Fibroblast of skin of left biceps (primary cell): ENCODE data around the gene SEMA3G.

Experiments
- DNase-seq, 2 experiments: peaks; one replicate each; pipeline ENCODE4 v3.0.0-alpha.2; 2013; ENCODE audit warnings: low read depth in 2 of 2

SEMA3G gene

GRCh38 chr3:52439426-52440248 is 5.3 kb downstream of the SEMA3G start:
- DNase-seq: no peak

GRCh38 chr3:52438579-52439425 is 6.1 kb downstream of the SEMA3G start:
- no peak for DNase-seq

- DNase-seq: no peak
These were observed 6.9 kb downstream of the SEMA3G start for GRCh38 chr3:52438104-52438376.

- DNase-seq: no peak
These were observed 7.4 kb downstream of the SEMA3G start for GRCh38 chr3:52437326-52438103.

GRCh38 chr3:52436500-52437149 is 8.3 kb downstream of the SEMA3G start:
- DNase-seq: no peak

- DNase-seq: no peak
These were observed 9.4 kb downstream of the SEMA3G start for GRCh38 chr3:52435246-52436101.

- DNase-seq: no peak
These were observed 10.3 kb downstream of the SEMA3G start for GRCh38 chr3:52434491-52435115.

- DNase-seq: no peak
These were observed 10.9 kb downstream of the SEMA3G start for GRCh38 chr3:52433996-52434479.

GRCh38 chr3:52433328-52433995 is 11.4 kb downstream of the SEMA3G start:
- DNase-seq: no peak

- DNase-seq: no peak
These were observed 12.2 kb downstream of the SEMA3G start for GRCh38 chr3:52432691-52433141.

GRCh38 chr3:52432225-52432624 is 12.7 kb downstream of the SEMA3G start:
- no peak for DNase-seq

- DNase-seq: no peak
These were observed 13.3 kb downstream of the SEMA3G start for GRCh38 chr3:52431459-52432223.

GRCh38 chr3:52430416-52430810 is 14.5 kb downstream of the SEMA3G start:
- no peak for DNase-seq

GRCh38 chr3:52429779-52430415 is 15.0 kb downstream of the SEMA3G start:
- no peak for DNase-seq

GRCh38 chr3:52429031-52429430 is 15.9 kb downstream of the SEMA3G start:
- DNase-seq: no peak

- DNase-seq: peak; percentile 48 to 51
These were observed 16.5 kb downstream of the SEMA3G start for GRCh38 chr3:52428151-52429005.

- DNase-seq: no peak
These were observed 21.7 kb downstream of the SEMA3G start for GRCh38 chr3:52423173-52423572.
